ENCODE data around the gene TMEM161A.
"Not testable (repeated sequence)": the region's sequence is repeated elsewhere in the genome, so short reads cannot be mapped to it uniquely, and the experiment has no call there.

Gene TMEM161A

GRCh38 chr19:19142347-19142746 lies 4.1 kb upstream of the TMEM161A start:
- no peak overlapping the region for H3K27ac ChIP-seq
- TF ChIP-seq, protein P1, sequence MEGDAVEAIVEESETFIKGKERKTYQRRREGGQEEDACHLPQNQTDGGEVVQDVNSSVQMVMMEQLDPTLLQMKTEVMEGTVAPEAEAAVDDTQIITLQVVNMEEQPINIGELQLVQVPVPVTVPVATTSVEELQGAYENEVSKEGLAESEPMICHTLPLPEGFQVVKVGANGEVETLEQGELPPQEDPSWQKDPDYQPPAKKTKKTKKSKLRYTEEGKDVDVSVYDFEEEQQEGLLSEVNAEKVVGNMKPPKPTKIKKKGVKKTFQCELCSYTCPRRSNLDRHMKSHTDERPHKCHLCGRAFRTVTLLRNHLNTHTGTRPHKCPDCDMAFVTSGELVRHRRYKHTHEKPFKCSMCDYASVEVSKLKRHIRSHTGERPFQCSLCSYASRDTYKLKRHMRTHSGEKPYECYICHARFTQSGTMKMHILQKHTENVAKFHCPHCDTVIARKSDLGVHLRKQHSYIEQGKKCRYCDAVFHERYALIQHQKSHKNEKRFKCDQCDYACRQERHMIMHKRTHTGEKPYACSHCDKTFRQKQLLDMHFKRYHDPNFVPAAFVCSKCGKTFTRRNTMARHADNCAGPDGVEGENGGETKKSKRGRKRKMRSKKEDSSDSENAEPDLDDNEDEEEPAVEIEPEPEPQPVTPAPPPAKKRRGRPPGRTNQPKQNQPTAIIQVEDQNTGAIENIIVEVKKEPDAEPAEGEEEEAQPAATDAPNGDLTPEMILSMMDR (conservative IDR thresholded peaks at IDR 0.05): no peak

DNA sequence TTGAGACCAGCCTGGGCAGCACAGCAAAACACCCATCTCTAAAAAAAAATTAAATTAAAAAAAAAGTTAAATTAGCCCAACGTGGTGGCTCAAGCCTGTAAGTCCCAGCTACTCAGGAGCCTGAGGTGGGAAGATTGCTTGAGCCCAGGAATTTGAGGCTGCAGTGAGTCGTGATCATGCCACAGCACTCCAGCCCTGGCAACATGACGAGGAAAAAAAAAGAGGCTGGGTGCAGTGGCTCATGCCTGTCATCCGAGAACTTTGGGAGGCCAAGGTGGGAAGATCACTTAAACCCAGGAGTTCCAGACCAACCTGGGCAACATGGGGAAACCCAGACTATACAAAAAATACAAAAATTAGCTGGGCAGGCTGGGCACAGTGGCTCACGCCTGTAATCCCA lies 2.2 kb upstream of the TMEM161A start:
- no peak overlapping the region for H3K27ac ChIP-seq
- TF ChIP-seq, protein P1 (conservative IDR thresholded peaks at IDR 0.05): no peak

DNA sequence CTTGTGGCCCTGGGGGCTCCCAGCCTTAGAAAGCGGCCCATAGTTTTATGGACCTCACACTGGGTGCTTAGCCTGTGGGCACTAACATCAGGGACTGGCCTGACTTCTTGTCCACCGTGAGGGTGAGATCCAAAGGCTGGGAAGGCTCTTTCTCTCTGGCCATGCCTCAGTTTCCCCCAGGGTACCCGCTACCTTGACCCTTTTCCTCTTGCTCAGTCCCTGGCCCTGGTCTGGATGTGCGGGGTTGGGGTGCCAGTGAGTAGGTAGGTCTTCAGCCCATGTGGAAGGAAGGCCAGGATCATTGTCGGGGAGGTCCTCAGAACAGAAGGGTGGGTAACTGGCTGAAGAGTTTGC lies 1.6 kb upstream of the TMEM161A start:
- TF ChIP-seq, protein P1 (conservative IDR thresholded peaks at IDR 0.05): peak; percentile 39
- H3K27ac ChIP-seq: no peak overlapping the region

- TF ChIP-seq, protein P1 (conservative IDR thresholded peaks at IDR 0.05): no peak
- H3K27ac ChIP-seq: peak overlapping the region; percentile 75; the same call in 1 of the 2 replicates
These were observed 646 bp downstream of the TMEM161A start for GRCh38 chr19:19137556-19138108.

DNA sequence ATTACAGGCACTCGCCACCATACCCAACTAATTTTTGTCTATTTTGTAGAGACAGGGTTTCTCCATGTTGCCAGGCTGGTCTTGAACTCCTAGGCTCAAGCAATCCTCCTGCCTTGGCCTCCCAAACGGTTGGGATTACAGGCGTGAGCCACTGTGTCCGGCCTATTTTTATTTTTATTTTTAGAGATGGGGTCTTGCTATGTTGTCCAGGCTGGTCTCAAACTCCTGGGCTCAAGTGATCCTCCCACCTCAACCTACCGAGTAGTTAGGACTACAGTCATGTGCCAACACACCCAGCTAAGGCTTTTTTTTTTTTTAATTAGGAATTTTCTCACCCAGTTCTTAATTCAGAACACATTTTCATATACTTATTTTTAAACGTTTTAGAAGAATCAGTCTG lies 2.6 kb downstream of the TMEM161A start:
- H3K27ac ChIP-seq: not testable (repeated sequence)

- TF ChIP-seq, protein P1 (conservative IDR thresholded peaks at IDR 0.05): no peak
These were observed 3.6 kb downstream of the TMEM161A start for GRCh38 chr19:19134687-19135158.

GRCh38 chr19:19133985-19134384 lies 4.3 kb downstream of the TMEM161A start:
- no peak overlapping the region for H3K27ac ChIP-seq
- TF ChIP-seq, protein P1 (conservative IDR thresholded peaks at IDR 0.05): no peak

More at GRCh38 chr19:19134687-19135158, 3.6 kb downstream of the TMEM161A start:
- no peak overlapping the region for H3K27ac ChIP-seq

- TF ChIP-seq, protein P1 (conservative IDR thresholded peaks at IDR 0.05): no peak
- no peak overlapping the region for H3K27ac ChIP-seq
These were observed 5.4 kb downstream of the TMEM161A start for GRCh38 chr19:19132912-19133311.

All from VCaP (cell line).